ENCODE results near the gene SH3PXD2A.

Gene SH3PXD2A

DNA sequence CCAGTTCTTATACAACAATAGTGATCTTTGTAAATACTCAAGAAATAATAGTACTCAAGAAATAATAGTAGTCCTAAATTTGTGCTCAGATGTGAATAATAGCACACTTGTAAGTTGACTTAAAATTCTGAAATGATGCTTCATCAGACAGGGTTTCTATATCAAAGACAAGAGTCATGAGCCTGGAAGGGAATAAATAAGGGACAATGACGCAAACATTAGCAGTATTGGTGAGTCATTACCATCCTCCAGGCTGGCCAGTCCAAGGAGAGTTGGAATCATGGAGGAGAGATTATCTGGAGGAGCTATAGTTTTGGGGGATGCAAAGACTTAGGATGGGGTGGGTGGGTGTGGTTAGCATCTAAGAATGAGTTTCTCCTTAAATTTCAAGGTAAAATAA lies 6.1 kb upstream of the SH3PXD2A start:
- FAIRE-seq: no peak
- DNase-seq (ENCODE audit: insufficient read length, low spot score): no peak
- TF ChIP-seq POU2F2 (IDR thresholded peaks at IDR 0.05; ENCODE audit: low read depth, low read length) (no peak), PAX5 (IDR thresholded peaks at IDR 0.05; ENCODE audit: insufficient read depth, low read length, severe bottlenecking) (no peak), TAF1 (IDR thresholded peaks at IDR 0.05; ENCODE audit: low read depth, low read length) (no peak), POLR2A (IDR thresholded peaks at IDR 0.05; ENCODE audit: low read depth, low read length) (no peak), POLR2AphosphoS5 (IDR thresholded peaks at IDR 0.05; ENCODE audit: low read depth, low read length) (no peak), SPI1 (IDR thresholded peaks at IDR 0.05; ENCODE audit: low read depth, low read length) (no peak)

DNA sequence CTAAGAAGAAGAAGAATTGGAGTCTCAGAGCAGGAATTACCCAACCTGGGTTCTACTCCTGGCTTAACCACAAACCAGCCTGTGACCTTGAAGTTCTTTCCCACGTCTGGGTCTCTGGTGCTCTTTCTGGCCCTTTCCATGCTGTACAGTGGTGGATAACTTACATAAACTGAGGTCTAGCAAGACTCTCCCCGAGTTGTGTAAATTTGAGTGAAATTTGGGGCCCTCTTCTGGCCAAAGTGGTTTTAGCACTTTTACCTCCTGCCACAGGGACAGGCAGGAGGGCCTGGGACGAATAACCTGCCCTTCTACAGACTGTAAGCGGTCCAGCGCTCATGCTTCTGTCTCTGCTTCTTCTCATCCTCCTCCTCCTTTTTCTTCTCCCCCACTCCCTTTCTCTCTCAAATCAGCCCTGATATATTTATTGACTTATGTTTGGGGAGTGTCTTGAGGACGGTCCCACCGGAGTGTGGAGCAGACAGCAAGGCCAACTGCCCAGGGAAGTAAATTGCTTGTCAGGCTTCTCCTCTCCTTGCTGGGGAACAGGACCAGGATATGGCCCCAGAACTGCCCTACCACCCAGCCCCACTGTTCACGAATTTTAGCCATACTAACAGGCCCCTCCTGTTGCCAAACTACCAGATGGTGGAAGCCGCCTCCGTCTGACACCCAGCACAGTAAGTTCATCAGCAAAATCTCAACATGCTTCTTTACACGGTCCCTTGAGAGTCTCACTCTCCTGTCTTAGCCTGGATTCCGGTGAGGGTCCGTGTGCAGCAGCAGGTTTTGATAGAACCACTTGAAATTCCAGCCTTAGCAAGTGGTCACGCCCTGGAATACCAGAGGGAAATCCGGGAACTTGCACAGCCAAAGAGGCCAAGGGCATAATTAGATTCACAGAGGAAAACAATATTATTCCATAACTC lies 4.0 kb upstream of the SH3PXD2A start:
- peak; percentile 73 for FAIRE-seq
- no peak for TF ChIP-seq POLR2AphosphoS5 (IDR thresholded peaks at IDR 0.05; ENCODE audit: low read depth, low read length)
- no peak for TF ChIP-seq POLR2A (IDR thresholded peaks at IDR 0.05; ENCODE audit: low read depth, low read length)
- no peak for TF ChIP-seq SPI1 (IDR thresholded peaks at IDR 0.05; ENCODE audit: low read depth, low read length)
- no peak for TF ChIP-seq POU2F2 (IDR thresholded peaks at IDR 0.05; ENCODE audit: low read depth, low read length)
- TF ChIP-seq TAF1 (IDR thresholded peaks at IDR 0.05; ENCODE audit: low read depth, low read length): no peak
- TF ChIP-seq PAX5 (IDR thresholded peaks at IDR 0.05; ENCODE audit: insufficient read depth, low read length, severe bottlenecking): no peak
- DNase-seq (ENCODE audit: insufficient read length, low spot score): no peak

DNA sequence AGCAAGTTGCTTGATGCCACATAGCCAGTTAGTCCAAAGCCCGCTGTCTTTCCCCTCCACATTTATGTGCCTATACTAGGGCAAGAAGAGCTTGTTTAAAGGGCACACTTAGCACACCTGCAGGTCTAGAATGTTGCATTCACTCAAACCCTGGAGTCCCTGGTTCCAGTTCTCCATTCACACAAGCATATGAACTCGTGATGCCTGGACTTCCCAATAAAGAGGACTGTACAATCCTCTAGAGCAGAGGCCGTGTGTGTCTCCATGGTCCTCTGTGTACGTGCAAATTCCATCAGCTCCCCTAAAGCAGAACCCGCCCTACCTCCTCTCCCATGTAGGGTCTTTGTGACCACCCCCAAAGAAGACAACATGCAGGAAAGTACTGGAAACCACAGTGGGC lies 3.0 kb upstream of the SH3PXD2A start:
- FAIRE-seq (no peak), DNase-seq (ENCODE audit: insufficient read length, low spot score) (no peak)
- no peak for TF ChIP-seq POLR2A (IDR thresholded peaks at IDR 0.05; ENCODE audit: low read depth, low read length)
- no peak for TF ChIP-seq TAF1 (IDR thresholded peaks at IDR 0.05; ENCODE audit: low read depth, low read length)
- TF ChIP-seq POU2F2 (IDR thresholded peaks at IDR 0.05; ENCODE audit: low read depth, low read length): no peak
- no peak for TF ChIP-seq SPI1 (IDR thresholded peaks at IDR 0.05; ENCODE audit: low read depth, low read length)
- no peak for TF ChIP-seq POLR2AphosphoS5 (IDR thresholded peaks at IDR 0.05; ENCODE audit: low read depth, low read length)
- no peak for TF ChIP-seq PAX5 (IDR thresholded peaks at IDR 0.05; ENCODE audit: insufficient read depth, low read length, severe bottlenecking)

DNA sequence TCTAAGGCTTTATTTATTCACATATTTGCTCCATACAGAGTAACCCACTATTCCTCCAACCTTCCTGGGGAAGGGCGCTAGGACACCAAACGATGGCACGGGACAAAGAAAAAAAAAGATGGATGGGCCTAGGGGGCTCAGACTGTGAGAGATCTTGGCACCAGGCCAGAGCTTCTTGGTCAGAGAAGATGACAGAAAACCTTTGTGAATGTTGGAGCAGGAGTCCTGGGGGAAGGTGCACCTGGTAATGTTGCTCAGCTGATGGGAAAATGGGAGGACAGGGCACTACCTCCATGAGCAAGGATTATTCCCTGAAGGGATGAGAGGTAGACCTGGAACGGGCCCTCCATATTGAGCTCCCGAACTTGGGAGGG lies 1.4 kb upstream of the SH3PXD2A start:
- DNase-seq (ENCODE audit: insufficient read length, low spot score) (no peak), FAIRE-seq (no peak)
- TF ChIP-seq TAF1 (IDR thresholded peaks at IDR 0.05; ENCODE audit: low read depth, low read length): no peak
- TF ChIP-seq PAX5 (IDR thresholded peaks at IDR 0.05; ENCODE audit: insufficient read depth, low read length, severe bottlenecking): no peak
- no peak for TF ChIP-seq SPI1 (IDR thresholded peaks at IDR 0.05; ENCODE audit: low read depth, low read length)
- TF ChIP-seq POLR2AphosphoS5 (IDR thresholded peaks at IDR 0.05; ENCODE audit: low read depth, low read length): no peak
- TF ChIP-seq POLR2A (IDR thresholded peaks at IDR 0.05; ENCODE audit: low read depth, low read length): no peak

DNA sequence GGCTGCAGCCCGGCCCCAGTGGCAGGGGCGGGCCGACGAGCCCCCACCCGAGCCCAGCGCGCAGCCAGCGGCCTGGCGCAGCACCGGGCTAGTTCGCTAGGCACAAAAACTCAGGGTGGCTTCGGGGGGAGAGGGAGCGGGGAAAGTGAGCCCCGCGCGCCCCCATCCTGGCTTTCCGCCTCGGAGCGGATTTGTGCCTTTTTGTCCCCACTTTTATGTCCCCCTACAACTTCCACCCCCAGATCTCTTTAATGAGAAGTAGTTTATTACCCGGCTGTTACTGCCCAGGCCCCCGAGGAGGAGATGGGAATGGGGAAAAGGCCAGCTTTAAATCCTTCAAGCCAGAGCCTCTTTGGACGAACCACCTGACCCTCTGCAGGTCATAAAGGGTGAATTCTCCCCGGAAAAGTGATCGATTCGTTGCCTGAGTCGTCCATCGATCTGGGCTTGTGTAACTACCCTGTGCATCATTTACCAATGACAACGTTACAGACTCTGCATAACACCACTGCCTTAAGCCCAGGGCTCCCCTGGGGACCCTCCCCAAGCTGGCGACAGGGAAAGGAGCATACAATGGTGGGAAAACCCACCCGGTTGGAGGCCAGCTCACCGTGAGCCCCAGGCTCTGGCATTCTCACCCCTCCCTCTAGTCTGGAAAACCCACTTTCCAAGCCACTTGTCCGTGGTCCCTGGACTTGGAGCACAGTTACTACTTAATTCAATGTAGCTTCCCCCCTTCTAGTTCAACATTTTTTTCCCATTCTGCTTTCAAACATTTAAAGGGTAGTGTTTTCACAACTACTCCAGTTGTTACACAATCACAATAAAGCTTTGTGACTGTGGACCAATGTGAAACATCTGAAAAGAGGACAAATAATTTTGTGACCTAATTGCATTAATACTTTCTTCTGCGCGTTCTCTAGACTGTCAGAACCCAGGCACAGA lies 748 bp upstream of the SH3PXD2A start:
- FAIRE-seq (no peak), DNase-seq (ENCODE audit: insufficient read length, low spot score) (no peak)
- TF ChIP-seq SPI1 (IDR thresholded peaks at IDR 0.05; ENCODE audit: low read depth, low read length) (no peak), PAX5 (IDR thresholded peaks at IDR 0.05; ENCODE audit: insufficient read depth, low read length, severe bottlenecking) (no peak), POLR2A (IDR thresholded peaks at IDR 0.05; ENCODE audit: low read depth, low read length) (no peak), TAF1 (IDR thresholded peaks at IDR 0.05; ENCODE audit: low read depth, low read length) (no peak), POU2F2 (IDR thresholded peaks at IDR 0.05; ENCODE audit: low read depth, low read length) (no peak), POLR2AphosphoS5 (IDR thresholded peaks at IDR 0.05; ENCODE audit: low read depth, low read length) (no peak)

DNA sequence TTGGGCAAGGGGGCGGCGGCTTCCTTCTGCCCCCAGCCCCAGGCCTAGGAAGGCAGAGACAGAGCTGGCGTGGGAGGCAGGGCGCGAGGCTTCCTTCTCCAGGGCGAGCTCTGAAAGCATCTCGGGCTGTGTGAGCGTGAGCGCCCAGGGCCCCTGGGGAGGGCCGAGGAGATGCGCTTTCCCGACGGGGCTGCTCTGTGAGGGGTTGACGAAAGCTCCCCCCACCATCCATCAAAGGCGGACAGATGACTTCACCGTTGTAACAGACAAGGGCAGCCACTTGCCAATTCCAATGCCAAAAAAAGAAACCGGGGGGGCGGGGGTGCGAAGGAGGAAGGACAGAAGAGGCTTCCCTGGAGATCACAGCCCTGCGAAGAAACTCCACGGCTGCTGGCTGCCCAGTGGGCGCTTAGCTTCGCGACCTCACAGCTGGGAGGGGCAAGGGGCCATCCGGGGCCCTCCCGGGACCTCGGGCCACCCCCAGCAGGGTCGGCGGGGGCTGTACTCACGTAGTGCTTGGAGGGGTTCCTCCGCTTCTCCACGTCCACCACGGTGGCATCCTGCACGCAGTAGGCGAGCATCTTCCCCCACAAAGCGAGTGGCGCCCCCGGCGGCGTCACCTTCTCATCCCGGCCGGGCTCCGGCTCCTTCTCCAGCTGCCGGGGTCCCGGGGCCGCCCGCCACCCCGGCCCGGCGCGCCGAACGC lies 537 bp downstream of the SH3PXD2A start:
- TF ChIP-seq POLR2A (IDR thresholded peaks at IDR 0.05; ENCODE audit: low read depth, low read length): no peak
- TF ChIP-seq POU2F2 (IDR thresholded peaks at IDR 0.05; ENCODE audit: low read depth, low read length): no peak
- TF ChIP-seq PAX5 (IDR thresholded peaks at IDR 0.05; ENCODE audit: insufficient read depth, low read length, severe bottlenecking): no peak
- TF ChIP-seq SPI1 (IDR thresholded peaks at IDR 0.05; ENCODE audit: low read depth, low read length): no peak
- no peak for TF ChIP-seq POLR2AphosphoS5 (IDR thresholded peaks at IDR 0.05; ENCODE audit: low read depth, low read length)
- no peak for TF ChIP-seq TAF1 (IDR thresholded peaks at IDR 0.05; ENCODE audit: low read depth, low read length)
- no peak for FAIRE-seq
- no peak for DNase-seq (ENCODE audit: insufficient read length, low spot score)

DNA sequence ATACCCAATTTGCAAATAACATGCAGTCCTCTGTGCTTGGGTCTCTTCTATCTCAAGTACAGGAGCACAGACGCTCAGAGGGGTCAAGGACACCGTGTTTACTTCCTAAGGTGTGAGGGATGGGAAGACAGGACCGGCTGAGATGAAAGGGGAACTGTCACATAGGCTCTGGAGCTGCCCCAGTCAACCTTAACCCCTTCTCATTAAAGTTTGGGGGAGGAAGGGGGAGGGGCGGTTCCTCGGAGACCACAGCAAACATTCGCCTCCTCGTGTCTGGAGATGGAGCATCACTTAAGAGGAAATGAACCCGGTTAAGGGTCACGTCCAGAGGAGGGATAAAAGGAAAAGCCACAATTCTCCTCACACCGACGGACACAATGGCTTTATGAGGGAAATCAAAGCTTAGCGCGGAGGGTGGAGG lies 1.1 kb downstream of the SH3PXD2A start:
- DNase-seq (ENCODE audit: insufficient read length, low spot score) (no peak), FAIRE-seq (peak; percentile 20)
- TF ChIP-seq TAF1 (IDR thresholded peaks at IDR 0.05; ENCODE audit: low read depth, low read length): no peak
- peak; percentile 26; the same call in 1 of the 2 replicates for TF ChIP-seq SPI1 (IDR thresholded peaks at IDR 0.05; ENCODE audit: low read depth, low read length)

DNA sequence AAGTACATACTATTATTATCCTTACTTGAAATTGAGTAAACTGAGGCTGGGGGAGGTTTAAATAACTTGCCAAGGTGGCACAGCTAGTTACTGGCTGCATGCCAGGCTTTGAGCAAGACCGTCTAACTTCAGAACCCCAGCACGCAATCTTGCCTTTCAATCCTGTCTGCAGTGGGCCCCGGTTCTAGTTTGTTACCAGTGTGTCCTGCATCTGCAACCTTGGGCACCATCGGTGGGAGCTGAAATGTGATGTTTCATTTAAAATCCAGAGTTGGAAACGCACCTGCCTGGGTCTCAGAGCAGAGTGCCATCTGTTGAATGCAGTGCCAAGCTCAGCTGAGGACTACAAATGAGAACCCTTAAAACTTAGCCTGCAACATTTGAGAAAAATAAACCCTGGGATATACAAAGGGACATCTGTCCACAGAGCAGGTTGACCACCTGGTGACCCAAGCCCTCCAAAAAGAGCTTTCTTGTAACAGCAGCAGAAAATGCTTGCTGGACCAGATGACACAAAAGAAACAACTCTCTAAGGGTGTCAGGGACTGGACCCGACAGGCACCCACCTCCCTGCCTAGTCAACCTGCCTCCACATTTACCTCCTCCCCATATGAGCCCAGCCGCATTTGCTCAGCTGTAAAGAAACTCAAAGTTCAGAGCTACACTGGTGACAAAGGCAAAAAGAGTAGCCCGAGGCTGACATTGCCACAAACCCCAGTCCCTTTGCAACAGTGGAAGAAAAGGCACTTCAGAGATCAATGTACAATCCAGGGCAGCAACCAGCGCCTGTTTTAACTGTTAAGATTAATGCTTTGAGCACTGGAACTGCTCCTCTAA lies 1.7 kb downstream of the SH3PXD2A start:
- no peak for DNase-seq (ENCODE audit: insufficient read length, low spot score)
- no peak for FAIRE-seq
- no peak for TF ChIP-seq POLR2AphosphoS5 (IDR thresholded peaks at IDR 0.05; ENCODE audit: low read depth, low read length)
- TF ChIP-seq SPI1 (IDR thresholded peaks at IDR 0.05; ENCODE audit: low read depth, low read length): no peak
- no peak for TF ChIP-seq POLR2A (IDR thresholded peaks at IDR 0.05; ENCODE audit: low read depth, low read length)
- TF ChIP-seq TAF1 (IDR thresholded peaks at IDR 0.05; ENCODE audit: low read depth, low read length): no peak
- TF ChIP-seq PAX5 (IDR thresholded peaks at IDR 0.05; ENCODE audit: insufficient read depth, low read length, severe bottlenecking): no peak
- TF ChIP-seq POU2F2 (IDR thresholded peaks at IDR 0.05; ENCODE audit: low read depth, low read length): no peak

Measured in GM12891 (cell line).